HepG2 (cell line): ENCODE data around the gene MEG3.

ENCODE experiments used
- BRCA1 ChIP-seq: sonication (generic); formaldehyde crosslinking; IDR thresholded peaks from 2 replicates; pipeline ENCODE4 v1.4.0; 2020; ENCODE audit warnings: missing genetic modification reagents
- CEBPB ChIP-seq: IDR thresholded peaks from 2 replicates; pipeline ENCODE4 v1.6.1; 2011; ENCODE audit warnings: low read depth, low read length, improper control_type of control experiment, borderline replicate concordance
- ZBTB21 ChIP-seq: sonication (generic); formaldehyde crosslinking; IDR thresholded peaks from 2 replicates; pipeline ENCODE4 v1.4.0; 2020; ENCODE audit warnings: missing genetic modification reagents
- TF ChIP-seq, protein P1 (sequence below): sonication (generic); formaldehyde crosslinking; IDR thresholded peaks from 2 replicates; pipeline ENCODE4 v1.5.0; 2020; ENCODE audit warnings: mild to moderate bottlenecking, missing genetic modification reagents, moderate library complexity
- TF ChIP-seq, protein P2 (sequence below), 2 experiments: sonication (generic) in 1 of 2; formaldehyde crosslinking in 1 of 2; IDR thresholded peaks; 2 replicates each; pipeline versions ENCODE4 v1.4.0 to v1.6.1; 2016 to 2020; ENCODE audit warnings: borderline replicate concordance in 1 of 2, low read depth in 1 of 2, mild to moderate bottlenecking in 1 of 2, missing genetic modification reagents in 1 of 2
- TF ChIP-seq, protein P3 (sequence below): sonication (generic); formaldehyde crosslinking; IDR thresholded peaks from 2 replicates; pipeline ENCODE4 v1.4.0; 2020; ENCODE audit warnings: missing genetic modification reagents

DNA sequence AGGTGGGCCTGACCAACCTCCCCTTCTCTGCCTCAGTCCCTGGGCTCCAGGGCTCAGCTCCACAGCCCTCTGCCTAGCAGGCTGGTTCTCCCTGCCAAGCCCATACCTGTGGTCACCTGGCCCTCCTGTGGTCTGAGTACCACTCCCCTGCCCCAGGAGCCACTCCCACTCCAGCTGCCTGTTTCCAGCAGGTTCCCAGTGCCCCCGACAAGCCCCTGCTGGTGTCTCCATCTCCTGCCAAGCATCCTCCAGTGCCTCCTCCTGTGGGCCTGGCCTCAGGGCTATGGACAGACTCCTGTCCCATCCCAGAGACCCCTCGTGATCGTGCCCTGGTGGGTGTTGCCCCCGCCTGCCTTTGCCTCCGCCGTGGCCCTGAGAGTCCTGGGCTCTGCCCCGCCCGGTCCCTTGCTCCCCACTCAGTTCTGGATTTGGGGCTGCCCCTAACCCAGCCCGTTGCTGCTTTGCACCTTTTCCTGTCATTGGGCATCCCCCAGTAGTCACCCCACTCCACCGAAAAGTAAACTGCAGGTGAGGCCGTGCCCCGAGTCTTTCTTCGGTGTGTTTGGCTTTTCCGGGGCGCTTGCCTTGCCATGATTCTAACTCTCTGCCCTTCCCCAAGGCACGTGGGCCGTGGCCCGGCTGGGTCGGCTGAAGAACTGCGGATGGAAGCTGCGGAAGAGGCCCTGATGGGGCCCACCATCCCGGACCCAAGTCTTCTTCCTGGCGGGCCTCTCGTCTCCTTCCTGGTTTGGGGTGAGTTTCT lies 9.8 kb downstream of the MEG3 start:
- TF ChIP-seq ZBTB21 (CRISPR knock-in tag) = no peak
- no peak for TF ChIP-seq BRCA1 (CRISPR knock-in tag)
- TF ChIP-seq, protein P1, sequence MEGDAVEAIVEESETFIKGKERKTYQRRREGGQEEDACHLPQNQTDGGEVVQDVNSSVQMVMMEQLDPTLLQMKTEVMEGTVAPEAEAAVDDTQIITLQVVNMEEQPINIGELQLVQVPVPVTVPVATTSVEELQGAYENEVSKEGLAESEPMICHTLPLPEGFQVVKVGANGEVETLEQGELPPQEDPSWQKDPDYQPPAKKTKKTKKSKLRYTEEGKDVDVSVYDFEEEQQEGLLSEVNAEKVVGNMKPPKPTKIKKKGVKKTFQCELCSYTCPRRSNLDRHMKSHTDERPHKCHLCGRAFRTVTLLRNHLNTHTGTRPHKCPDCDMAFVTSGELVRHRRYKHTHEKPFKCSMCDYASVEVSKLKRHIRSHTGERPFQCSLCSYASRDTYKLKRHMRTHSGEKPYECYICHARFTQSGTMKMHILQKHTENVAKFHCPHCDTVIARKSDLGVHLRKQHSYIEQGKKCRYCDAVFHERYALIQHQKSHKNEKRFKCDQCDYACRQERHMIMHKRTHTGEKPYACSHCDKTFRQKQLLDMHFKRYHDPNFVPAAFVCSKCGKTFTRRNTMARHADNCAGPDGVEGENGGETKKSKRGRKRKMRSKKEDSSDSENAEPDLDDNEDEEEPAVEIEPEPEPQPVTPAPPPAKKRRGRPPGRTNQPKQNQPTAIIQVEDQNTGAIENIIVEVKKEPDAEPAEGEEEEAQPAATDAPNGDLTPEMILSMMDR (CRISPR knock-in tag) = no peak
- TF ChIP-seq, protein P2, sequence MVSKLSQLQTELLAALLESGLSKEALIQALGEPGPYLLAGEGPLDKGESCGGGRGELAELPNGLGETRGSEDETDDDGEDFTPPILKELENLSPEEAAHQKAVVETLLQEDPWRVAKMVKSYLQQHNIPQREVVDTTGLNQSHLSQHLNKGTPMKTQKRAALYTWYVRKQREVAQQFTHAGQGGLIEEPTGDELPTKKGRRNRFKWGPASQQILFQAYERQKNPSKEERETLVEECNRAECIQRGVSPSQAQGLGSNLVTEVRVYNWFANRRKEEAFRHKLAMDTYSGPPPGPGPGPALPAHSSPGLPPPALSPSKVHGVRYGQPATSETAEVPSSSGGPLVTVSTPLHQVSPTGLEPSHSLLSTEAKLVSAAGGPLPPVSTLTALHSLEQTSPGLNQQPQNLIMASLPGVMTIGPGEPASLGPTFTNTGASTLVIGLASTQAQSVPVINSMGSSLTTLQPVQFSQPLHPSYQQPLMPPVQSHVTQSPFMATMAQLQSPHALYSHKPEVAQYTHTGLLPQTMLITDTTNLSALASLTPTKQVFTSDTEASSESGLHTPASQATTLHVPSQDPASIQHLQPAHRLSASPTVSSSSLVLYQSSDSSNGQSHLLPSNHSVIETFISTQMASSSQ (IDR thresholded peaks at IDR 0.05; ENCODE audit: low read depth) = no peak
- TF ChIP-seq, protein P2 (CRISPR knock-in tag; IDR thresholded peaks at IDR 0.05; ENCODE audit: borderline replicate concordance) = no peak
- no peak for TF ChIP-seq CEBPB
- TF ChIP-seq, protein P3, sequence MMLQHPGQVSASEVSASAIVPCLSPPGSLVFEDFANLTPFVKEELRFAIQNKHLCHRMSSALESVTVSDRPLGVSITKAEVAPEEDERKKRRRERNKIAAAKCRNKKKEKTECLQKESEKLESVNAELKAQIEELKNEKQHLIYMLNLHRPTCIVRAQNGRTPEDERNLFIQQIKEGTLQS (CRISPR knock-in tag) = no peak
